GM12801 (cell line): ENCODE measurements around the gene DDA1.

Experiments used
- CTCF ChIP-seq: IDR thresholded peaks from one replicate; pipeline ENCODE4 v1.5.1; 2011; ENCODE audit warnings: control low read depth; ENCODE audit not compliant: insufficient read length; ENCODE audit errors: extremely low read depth

The DDA1 gene

GRCh38 chr19:17365361-17365760, 56.0 kb downstream of the DDA1 start:
- TF ChIP-seq CTCF = no peak

- no peak for TF ChIP-seq CTCF
Measured at GRCh38 chr19:17370026-17370587, 60.7 kb downstream of the DDA1 start.
